Measurements from ENCODE around the gene CDCA7.
"Not testable (repeated sequence)": the region's sequence is repeated elsewhere in the genome, so short reads cannot be mapped to it uniquely, and the experiment has no call there.

The CDCA7 gene

DNA sequence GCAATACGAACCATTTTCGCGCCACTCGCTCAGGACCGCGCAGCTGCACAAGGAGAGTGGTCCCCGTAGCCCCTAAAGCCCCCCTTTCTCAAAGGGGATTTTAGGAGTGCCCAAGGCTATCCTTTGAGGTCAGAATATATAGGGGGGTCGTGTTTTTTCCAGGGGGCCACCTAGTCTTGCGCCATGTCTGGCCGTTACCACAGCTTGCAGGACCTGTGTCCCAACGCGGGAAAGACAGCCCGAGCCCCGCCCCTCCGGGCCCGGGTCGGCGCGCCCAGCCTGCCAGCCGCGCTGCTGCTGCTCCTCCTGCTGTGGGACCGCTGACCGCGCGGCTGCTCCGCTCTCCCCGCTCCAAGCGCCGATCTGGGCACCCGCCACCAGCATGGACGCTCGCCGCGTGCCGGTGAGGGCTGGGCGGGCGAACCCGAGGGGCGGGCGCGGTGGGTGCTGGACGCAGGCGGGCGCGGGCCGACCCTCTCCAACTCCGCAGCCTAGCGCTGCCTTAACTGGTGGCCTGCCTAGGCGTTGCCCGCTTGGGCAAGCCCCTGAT lies at the start of gene CDCA7:
Gene CDCA7, plus strand, starts transcription at position 291 of the 550 bp plus-strand sequence. Its CDS starts 92 bp downstream, at position 383.
- Histone ChIP-seq H3K36me3 (no peaks in the 10 kb centered on the region), H3K4me1 (ENCODE audit: control insufficient read depth in 1 of 2, insufficient read depth in 1 of 2, low read depth in 1 of 2, low read length in 1 of 2) (peaks cover 24 to 28% of the 10 kb centered on the region in 2 experiments), H3K27me3 (peaks cover 55% of the 10 kb centered on the region), H3K9me3 (no peaks in the 10 kb centered on the region), H3K27ac (no peak within 1 kb of the TSS), H3K4me3 (ENCODE audit: low read depth in 1 of 2, low read length in 1 of 2) (peak within 1 kb of the TSS; percentile 67 to 73)
- TF ChIP-seq, protein P1, sequence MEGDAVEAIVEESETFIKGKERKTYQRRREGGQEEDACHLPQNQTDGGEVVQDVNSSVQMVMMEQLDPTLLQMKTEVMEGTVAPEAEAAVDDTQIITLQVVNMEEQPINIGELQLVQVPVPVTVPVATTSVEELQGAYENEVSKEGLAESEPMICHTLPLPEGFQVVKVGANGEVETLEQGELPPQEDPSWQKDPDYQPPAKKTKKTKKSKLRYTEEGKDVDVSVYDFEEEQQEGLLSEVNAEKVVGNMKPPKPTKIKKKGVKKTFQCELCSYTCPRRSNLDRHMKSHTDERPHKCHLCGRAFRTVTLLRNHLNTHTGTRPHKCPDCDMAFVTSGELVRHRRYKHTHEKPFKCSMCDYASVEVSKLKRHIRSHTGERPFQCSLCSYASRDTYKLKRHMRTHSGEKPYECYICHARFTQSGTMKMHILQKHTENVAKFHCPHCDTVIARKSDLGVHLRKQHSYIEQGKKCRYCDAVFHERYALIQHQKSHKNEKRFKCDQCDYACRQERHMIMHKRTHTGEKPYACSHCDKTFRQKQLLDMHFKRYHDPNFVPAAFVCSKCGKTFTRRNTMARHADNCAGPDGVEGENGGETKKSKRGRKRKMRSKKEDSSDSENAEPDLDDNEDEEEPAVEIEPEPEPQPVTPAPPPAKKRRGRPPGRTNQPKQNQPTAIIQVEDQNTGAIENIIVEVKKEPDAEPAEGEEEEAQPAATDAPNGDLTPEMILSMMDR (IDR thresholded peaks at IDR 0.05), result no peak

DNA sequence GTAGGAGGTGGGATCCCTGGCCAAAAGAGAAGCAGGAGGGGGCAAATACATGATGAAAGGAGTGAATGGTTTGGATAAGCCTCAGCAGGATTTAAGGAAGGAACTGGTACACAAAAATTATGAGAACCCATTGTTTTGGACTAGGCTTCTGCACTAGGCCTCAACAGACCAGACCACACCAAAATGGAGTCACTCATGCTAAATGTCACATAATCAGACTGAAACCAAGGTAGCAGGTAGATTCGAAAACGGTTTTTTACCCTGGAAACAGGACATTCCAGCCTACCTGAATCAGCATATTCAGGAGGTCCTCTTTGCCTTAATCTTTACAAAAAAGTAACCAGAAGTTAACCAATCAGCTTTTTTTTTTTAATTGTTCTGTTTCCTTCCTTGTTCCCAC lies 49.4 kb upstream of the CDCA7 start:
- H3K4me1 ChIP-seq (ENCODE audit: control insufficient read depth in 1 of 2, insufficient read depth in 1 of 2, low read depth in 1 of 2, low read length in 1 of 2), result no peaks in the 10 kb centered on the region
- H3K27me3 ChIP-seq, result no peaks in the 10 kb centered on the region
- H3K36me3 ChIP-seq, result no peaks in the 10 kb centered on the region
- H3K27ac ChIP-seq, result no peak overlapping the region
- H3K4me3 ChIP-seq (ENCODE audit: low read depth in 1 of 2, low read length in 1 of 2), result no peak overlapping the region
- no peaks in the 10 kb centered on the region for H3K9me3 ChIP-seq
- TF ChIP-seq, protein P1 (IDR thresholded peaks at IDR 0.05), result no peak

DNA sequence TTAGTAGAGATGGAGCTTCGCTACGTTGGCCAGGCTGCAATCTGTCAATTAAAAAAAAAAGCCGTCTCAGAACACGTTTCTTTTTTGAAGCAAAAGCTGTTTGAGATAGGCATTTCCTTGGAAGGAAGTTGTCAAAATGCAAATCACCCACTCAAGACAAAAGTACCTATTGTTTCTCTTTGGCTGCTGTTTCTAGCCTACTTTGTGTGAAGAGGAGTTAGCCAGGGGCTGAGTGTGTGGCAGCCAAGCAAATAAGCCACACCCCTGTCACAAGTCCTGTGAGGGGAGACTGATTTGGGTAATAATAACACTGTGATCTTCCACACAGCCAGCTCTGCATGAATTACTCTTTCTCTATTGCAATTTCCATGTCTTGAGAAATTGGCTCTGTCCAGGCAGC lies 47.4 kb upstream of the CDCA7 start:
- Histone ChIP-seq H3K27me3 (no peaks in the 10 kb centered on the region), H3K4me1 (ENCODE audit: control insufficient read depth in 1 of 2, insufficient read depth in 1 of 2, low read depth in 1 of 2, low read length in 1 of 2) (no peaks in the 10 kb centered on the region), H3K9me3 (no peaks in the 10 kb centered on the region), H3K27ac (no peak overlapping the region), H3K36me3 (no peaks in the 10 kb centered on the region), H3K4me3 (ENCODE audit: low read depth in 1 of 2, low read length in 1 of 2) (no peak overlapping the region)
- TF ChIP-seq, protein P1 (IDR thresholded peaks at IDR 0.05), result no peak

DNA sequence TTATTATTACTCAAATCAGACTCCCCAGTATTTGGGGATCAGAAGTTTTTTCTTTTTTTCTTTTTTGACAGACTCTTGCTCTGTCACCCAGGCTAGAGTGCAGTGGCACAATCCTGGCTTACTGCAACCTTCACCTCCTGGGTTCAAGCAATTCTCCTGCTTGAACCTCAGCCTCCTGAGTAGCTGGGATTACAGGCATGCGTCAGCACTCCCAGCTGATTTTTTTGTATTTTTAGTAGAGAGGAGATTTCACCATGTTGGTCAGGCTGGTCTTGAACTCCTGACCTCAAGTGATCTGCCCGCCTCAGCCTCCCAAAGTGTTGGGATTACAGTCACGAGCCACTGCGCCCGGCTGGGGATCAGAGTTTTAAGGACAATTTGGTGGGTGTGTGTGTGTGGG lies 45.3 kb upstream of the CDCA7 start:
- H3K4me1 ChIP-seq (ENCODE audit: control insufficient read depth in 1 of 2, insufficient read depth in 1 of 2, low read depth in 1 of 2, low read length in 1 of 2); H3K27ac ChIP-seq; H3K27me3 ChIP-seq; H3K9me3 ChIP-seq; H3K36me3 ChIP-seq; H3K4me3 ChIP-seq (ENCODE audit: low read depth in 1 of 2, low read length in 1 of 2): not testable (repeated sequence)

DNA sequence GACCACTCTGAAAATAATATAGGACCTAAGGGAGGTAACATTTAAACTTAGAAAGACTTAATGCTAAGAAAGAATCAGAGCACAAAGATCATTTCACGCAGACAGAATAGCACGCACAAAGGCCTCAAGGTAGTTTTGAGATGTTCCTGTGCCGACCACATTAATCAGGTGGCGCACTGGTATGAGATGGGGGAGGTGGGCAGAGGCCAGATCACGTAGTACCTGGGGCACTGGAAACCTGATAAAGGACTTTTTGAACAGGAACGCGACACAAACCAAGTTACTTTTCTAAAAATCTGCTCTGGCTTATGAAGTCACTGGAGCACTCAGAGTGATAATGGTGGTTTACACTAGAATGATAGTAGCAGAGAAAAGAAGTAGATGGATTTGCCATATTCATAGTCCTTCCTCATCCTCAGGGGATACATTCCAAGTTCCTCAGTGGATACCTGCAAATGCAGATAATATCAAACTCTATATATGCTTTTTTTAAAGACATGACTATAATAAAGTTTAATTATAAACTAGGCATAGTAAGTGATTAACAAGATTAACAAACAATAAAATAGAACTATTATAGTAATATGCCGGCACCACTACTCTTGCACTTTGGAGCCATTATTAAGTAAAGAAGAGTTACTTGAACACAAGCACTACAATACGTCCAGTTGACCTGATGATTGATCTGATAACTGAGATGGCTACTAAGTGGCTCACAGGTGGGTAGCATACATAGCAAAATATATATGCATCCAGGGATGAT lies 42.6 kb upstream of the CDCA7 start:
- H3K9me3 ChIP-seq, result no peaks in the 10 kb centered on the region
- H3K27me3 ChIP-seq, result no peaks in the 10 kb centered on the region
- no peaks in the 10 kb centered on the region for H3K4me1 ChIP-seq (ENCODE audit: control insufficient read depth in 1 of 2, insufficient read depth in 1 of 2, low read depth in 1 of 2, low read length in 1 of 2)
- TF ChIP-seq, protein P1 (IDR thresholded peaks at IDR 0.05), result no peak
- no peak overlapping the region for H3K4me3 ChIP-seq (ENCODE audit: low read depth in 1 of 2, low read length in 1 of 2)
- H3K27ac ChIP-seq, result no peak overlapping the region
- H3K36me3 ChIP-seq, result no peaks in the 10 kb centered on the region

DNA sequence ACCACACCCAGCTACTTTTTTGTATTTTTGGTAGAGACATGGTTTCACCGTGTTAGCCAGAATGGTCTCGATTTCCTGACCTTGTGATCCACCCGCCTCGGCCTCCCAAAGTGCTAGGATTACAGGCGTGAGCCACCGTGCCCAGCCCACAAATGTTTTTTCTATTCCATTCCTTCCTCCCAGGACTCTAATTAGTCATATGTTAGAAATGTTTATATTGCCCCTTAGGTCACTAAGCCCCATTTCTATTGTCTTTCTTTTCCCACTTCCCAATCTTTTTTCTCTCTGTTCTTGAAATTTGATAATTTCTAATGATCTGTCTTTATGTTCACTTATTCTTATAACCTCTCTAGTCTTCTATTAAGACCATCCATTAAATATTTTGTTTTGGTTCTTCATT lies 31.3 kb upstream of the CDCA7 start:
- Histone ChIP-seq H3K4me3 (ENCODE audit: low read depth in 1 of 2, low read length in 1 of 2) (no peak overlapping the region), H3K27me3 (peaks cover 2% of the 10 kb centered on the region), H3K4me1 (ENCODE audit: control insufficient read depth in 1 of 2, insufficient read depth in 1 of 2, low read depth in 1 of 2, low read length in 1 of 2) (no peaks in the 10 kb centered on the region), H3K36me3 (no peaks in the 10 kb centered on the region), H3K9me3 (no peaks in the 10 kb centered on the region), H3K27ac (no peak overlapping the region)
- TF ChIP-seq, protein P1 (IDR thresholded peaks at IDR 0.05), result no peak
